Middle frontal gyrus (tissue), 1 donor: ENCODE results near the gene INPPL1.
"Not testable (repeated sequence)": the region's sequence is repeated elsewhere in the genome, so short reads cannot be mapped to it uniquely, and the experiment has no call there.

Experiments used
- DNase-seq: peaks from one replicate; pipeline ENCODE4 v3.0.0-alpha.2; 2015; ENCODE audit warnings: low spot score; ENCODE audit errors: extremely low spot score

The INPPL1 gene

GRCh38 chr11:72244060-72244360 is 19.4 kb downstream of the INPPL1 start, which contains the start of gene PHOX2A:
Gene PHOX2A (minus strand): TSS chr11:72244176. CDS start chr11:72244004, 172 bp downstream.
- no peak for DNase-seq

GRCh38 chr11:72244361-72245262 is 20.0 kb downstream of the INPPL1 start:
- DNase-seq, result no peak

GRCh38 chr11:72245263-72245816 is 20.8 kb downstream of the INPPL1 start:
- no peak for DNase-seq

GRCh38 chr11:72247584-72247983 is 23.0 kb downstream of the INPPL1 start:
- DNase-seq, result no peak

- no peak for DNase-seq
Measured at GRCh38 chr11:72249961-72250360, 25.4 kb downstream of the INPPL1 start.

- DNase-seq, result no peak
Measured at GRCh38 chr11:72250661-72251464, 26.3 kb downstream of the INPPL1 start.

- no peak for DNase-seq
Measured at GRCh38 chr11:72251614-72252013, 27.0 kb downstream of the INPPL1 start.

- DNase-seq, result no peak
Measured at GRCh38 chr11:72253392-72253791, 28.8 kb downstream of the INPPL1 start.

- DNase-seq, result no peak
Measured at GRCh38 chr11:72254299-72254993, 29.9 kb downstream of the INPPL1 start.

GRCh38 chr11:72257570-72257969 is 33.0 kb downstream of the INPPL1 start:
- DNase-seq, result no peak

- DNase-seq, result no peak
Measured at GRCh38 chr11:72259490-72259889, 34.9 kb downstream of the INPPL1 start.

- DNase-seq, result no peak
Measured at GRCh38 chr11:72260574-72260973, 36.0 kb downstream of the INPPL1 start.

- DNase-seq, result no peak
Measured at GRCh38 chr11:72263361-72263760, 38.8 kb downstream of the INPPL1 start.

- DNase-seq, result no peak
Measured at GRCh38 chr11:72265951-72266350, 41.4 kb downstream of the INPPL1 start.

GRCh38 chr11:72266960-72267359 is 42.4 kb downstream of the INPPL1 start:
- not testable (repeated sequence) for DNase-seq

- DNase-seq, result no peak
Measured at GRCh38 chr11:72267956-72268617, 43.5 kb downstream of the INPPL1 start.

GRCh38 chr11:72271980-72272379 is 47.4 kb downstream of the INPPL1 start:
- no peak for DNase-seq

GRCh38 chr11:72274435-72274834 is 49.9 kb downstream of the INPPL1 start:
- DNase-seq, result no peak

GRCh38 chr11:72278905-72279304 is 54.3 kb downstream of the INPPL1 start:
- no peak for DNase-seq

- DNase-seq, result no peak
Measured at GRCh38 chr11:72280037-72280436, 55.5 kb downstream of the INPPL1 start.

- DNase-seq, result no peak
Measured at GRCh38 chr11:72280726-72281315, 56.3 kb downstream of the INPPL1 start.
